RWPE2 (cell line): ENCODE results near the gene CDKN3.
"Not testable (repeated sequence)": the region's sequence is repeated elsewhere in the genome, so short reads cannot be mapped to it uniquely, and the experiment has no call there.

ENCODE experiments used
- ATAC-seq: fragments of 200-7000 bp; cut with Tn5 transposase; 3 replicates; pipeline ENCODE4 v1.9.1; 2021; ENCODE audit warnings: low read depth
- DNase-seq: peaks from one replicate; pipeline ENCODE4 v3.0.0-alpha.2; 2020; ENCODE audit warnings: low spot score
- H3K27ac ChIP-seq: fragments of 450-650 bp; 2 replicates; pipeline ENCODE4 v1.5.1; 2017; ENCODE audit warnings: mild to moderate bottlenecking; ENCODE audit not compliant: poor library complexity, severe bottlenecking
- H3K27me3 ChIP-seq: fragments of 250-450 bp; sonication (Bioruptor Pico); 2 replicates; pipeline ENCODE4 v1.5.1; 2021; ENCODE audit warnings: mild to moderate bottlenecking, moderate library complexity; ENCODE audit not compliant: insufficient read depth, poor library complexity, severe bottlenecking
- H3K36me3 ChIP-seq: fragments of 250-450 bp; sonication (Bioruptor Pico); 2 replicates; pipeline ENCODE4 v1.5.1; 2020; ENCODE audit warnings: low read depth, mild to moderate bottlenecking, moderate library complexity
- H3K4me1 ChIP-seq: fragments of 250-450 bp; sonication (Bioruptor Pico); 2 replicates; pipeline ENCODE4 v1.5.1; 2021; ENCODE audit warnings: mild to moderate bottlenecking, moderate library complexity; ENCODE audit not compliant: insufficient read depth, poor library complexity, severe bottlenecking
- H3K4me3 ChIP-seq: fragments of 250-450 bp; sonication (Bioruptor Pico); 2 replicates; pipeline ENCODE4 v1.5.1; 2021; ENCODE audit warnings: mild to moderate bottlenecking, moderate library complexity; ENCODE audit not compliant: severe bottlenecking
- H3K9me3 ChIP-seq: fragments of 250-450 bp; sonication (Bioruptor Pico); 2 replicates; pipeline ENCODE4 v1.5.1; 2021; ENCODE audit warnings: mild to moderate bottlenecking, moderate library complexity; ENCODE audit not compliant: severe bottlenecking
- CTCF ChIP-seq: fragments of 450-650 bp; IDR thresholded peaks from one replicate; pipeline ENCODE4 v1.5.1; 2017; ENCODE audit warnings: mild to moderate bottlenecking, moderate library complexity; ENCODE audit not compliant: poor library complexity, severe bottlenecking

The CDKN3 gene

GRCh38 chr14:54381821-54382220, 15.0 kb upstream of the CDKN3 start:
- no peaks in the 10 kb centered on the region for H3K27me3 ChIP-seq
- ATAC-seq (no peak), DNase-seq (no peak)
- TF ChIP-seq CTCF, result no peak
- no peak overlapping the region for H3K27ac ChIP-seq
- no peaks in the 10 kb centered on the region for H3K9me3 ChIP-seq
- no peaks in the 10 kb centered on the region for H3K36me3 ChIP-seq
- H3K4me1 ChIP-seq, result no peaks in the 10 kb centered on the region
- H3K4me3 ChIP-seq, result no peak overlapping the region

GRCh38 chr14:54383835-54384234, 13.0 kb upstream of the CDKN3 start:
- Histone ChIP-seq H3K4me1 (no peaks in the 10 kb centered on the region), H3K27ac (no peak overlapping the region), H3K9me3 (no peaks in the 10 kb centered on the region), H3K27me3 (no peaks in the 10 kb centered on the region), H3K4me3 (no peak overlapping the region), H3K36me3 (no peaks in the 10 kb centered on the region)
- ATAC-seq, result no peak
- TF ChIP-seq CTCF, result no peak
- no peak for DNase-seq

- ATAC-seq, result no peak
- no peak for TF ChIP-seq CTCF
- Histone ChIP-seq H3K9me3 (no peaks in the 10 kb centered on the region), H3K4me3 (no peak overlapping the region), H3K36me3 (no peaks in the 10 kb centered on the region), H3K4me1 (no peaks in the 10 kb centered on the region), H3K27ac (no peak overlapping the region), H3K27me3 (no peaks in the 10 kb centered on the region)
- no peak for DNase-seq
These were observed 11.3 kb upstream of the CDKN3 start for GRCh38 chr14:54385556-54385955.

GRCh38 chr14:54387328-54387727, 9.5 kb upstream of the CDKN3 start:
- Histone ChIP-seq H3K27me3 (no peaks in the 10 kb centered on the region), H3K36me3 (no peaks in the 10 kb centered on the region), H3K4me3 (no peak overlapping the region), H3K27ac (no peak overlapping the region), H3K4me1 (no peaks in the 10 kb centered on the region), H3K9me3 (no peaks in the 10 kb centered on the region)
- no peak for TF ChIP-seq CTCF
- DNase-seq (no peak), ATAC-seq (no peak)

GRCh38 chr14:54392131-54392859, 4.5 kb upstream of the CDKN3 start:
- no peak overlapping the region for H3K27ac ChIP-seq
- no peak overlapping the region for H3K4me3 ChIP-seq
- DNase-seq (no peak), ATAC-seq (no peak)
- H3K4me1 ChIP-seq, result no peaks in the 10 kb centered on the region
- no peaks in the 10 kb centered on the region for H3K9me3 ChIP-seq
- H3K27me3 ChIP-seq, result no peaks in the 10 kb centered on the region
- no peak for TF ChIP-seq CTCF
- H3K36me3 ChIP-seq, result no peaks in the 10 kb centered on the region

GRCh38 chr14:54392986-54393884, 3.6 kb upstream of the CDKN3 start:
- H3K9me3 ChIP-seq, H3K4me3 ChIP-seq, H3K36me3 ChIP-seq, H3K4me1 ChIP-seq, ATAC-seq, H3K27ac ChIP-seq, H3K27me3 ChIP-seq, DNase-seq: not testable (repeated sequence)
